CD14-positive monocyte (primary cell): ENCODE data around the gene TRMT10A. TPM values are rescaled to one million over a fixed set of nuclear protein-coding genes. Genes with fewer than 3 reads are reported as not detected.

Experiments
- DNase-seq, 3 donors: peaks; one replicate each; pipeline ENCODE4 v3.0.0-alpha.2; 2011 to 2022
- H2AFZ ChIP-seq: 2 replicates; pipeline ENCODE4 v1.6.0; 2012; ENCODE audit warnings: mild to moderate bottlenecking, low read depth, low read length, inconsistent platforms; ENCODE audit not compliant: insufficient read depth, poor library complexity, severe bottlenecking
- H3K27ac ChIP-seq, 2 donors: 1 replicate in 1 of 2; 2 replicates in 1 of 2; pipeline ENCODE4 v1.5.1; 2012 to 2013; ENCODE audit warnings: low read length in 2 of 2, control low read depth in 1 of 2, inconsistent platforms in 1 of 2, low read depth in 1 of 2, mild to moderate bottlenecking in 1 of 2
- H3K27me3 ChIP-seq, 2 donors: one replicate each; pipeline versions ENCODE4 v1.6.0 to v1.6.1; 2011 to 2013; ENCODE audit warnings: low read length in 2 of 2; ENCODE audit not compliant: control insufficient read depth in 2 of 2, insufficient read depth in 2 of 2
- H3K36me3 ChIP-seq, 2 donors: replicated peaks in 1 of 2; 1 replicate in 1 of 2; 2 replicates in 1 of 2; pipeline versions ENCODE4 v1.5.1 to v1.6.1; 2012 to 2013; ENCODE audit warnings: low read length in 2 of 2, control low read depth in 1 of 2, inconsistent platforms in 1 of 2, mild to moderate bottlenecking in 1 of 2; ENCODE audit not compliant: insufficient read depth in 2 of 2, control insufficient read depth in 1 of 2
- H3K4me1 ChIP-seq, 2 donors: 1 replicate in 1 of 2; 2 replicates in 1 of 2; pipeline versions ENCODE4 v1.5.1 to v1.6.1; 2012 to 2013; ENCODE audit warnings: low read length in 2 of 2, control low read depth in 1 of 2, inconsistent platforms in 1 of 2, mild to moderate bottlenecking in 1 of 2, moderate library complexity in 1 of 2; ENCODE audit not compliant: insufficient read depth in 2 of 2, control insufficient read depth in 1 of 2
- H3K4me2 ChIP-seq: replicated peaks from 2 replicates; pipeline ENCODE3; 2012; ENCODE audit warnings: low read length, moderate library complexity, mild to moderate bottlenecking; ENCODE audit not compliant: poor library complexity, severe bottlenecking; ENCODE audit errors: extremely low read depth
- H3K4me3 ChIP-seq, 3 experiments: fragments of 200-600 bp in 1 of 3; sonication (generic) in 1 of 3; replicated peaks in 1 of 3; 1 replicate in 2 of 3; 2 replicates in 1 of 3; pipeline ENCODE4 v1.5.1; 2011 to 2013; ENCODE audit warnings: low read length in 3 of 3, mild to moderate bottlenecking in 3 of 3, control low read depth in 2 of 3, low read depth in 2 of 3, inconsistent platforms in 1 of 3, moderate library complexity in 1 of 3
- H3K79me2 ChIP-seq: 2 replicates; pipeline ENCODE4 v1.6.0; 2012; ENCODE audit warnings: mild to moderate bottlenecking, control low read depth, inconsistent platforms, low read length, moderate library complexity; ENCODE audit not compliant: insufficient read depth
- H3K9ac ChIP-seq: 2 replicates; pipeline ENCODE4 v1.6.0; 2017; ENCODE audit warnings: low read length, mild to moderate bottlenecking; ENCODE audit not compliant: insufficient read depth, poor library complexity, severe bottlenecking
- H3K9me3 ChIP-seq, 2 donors: replicated peaks in 1 of 2; 1 replicate in 1 of 2; 2 replicates in 1 of 2; pipeline versions ENCODE4 v1.5.1 to v1.6.1; 2012 to 2013; ENCODE audit warnings: low read length in 2 of 2, control low read depth in 1 of 2; ENCODE audit not compliant: control insufficient read depth in 1 of 2, insufficient read depth in 1 of 2
- H4K20me1 ChIP-seq: 2 replicates; pipeline ENCODE4 v1.6.0; 2012; ENCODE audit warnings: mild to moderate bottlenecking, low read length, control low read depth, moderate library complexity; ENCODE audit not compliant: insufficient read depth
- H3K27ac Mint-ChIP-seq, 7 donors: one replicate each; pipeline ENCODE4 v1.8.0; 2020; ENCODE audit warnings: mild to moderate bottlenecking in 7 of 7, mixed read lengths in 7 of 7, moderate library complexity in 6 of 7, inconsistent platforms in 2 of 7
- H3K27me3 Mint-ChIP-seq, 3 donors: one replicate each; pipeline ENCODE4 v1.8.0; 2021 to 2022; ENCODE audit warnings: low read depth in 3 of 3, mild to moderate bottlenecking in 3 of 3, mixed read lengths in 3 of 3, moderate library complexity in 3 of 3, inconsistent platforms in 1 of 3
- H3K36me3 Mint-ChIP-seq, 2 donors: one replicate each; pipeline ENCODE4 v1.8.0; 2020; ENCODE audit warnings: mixed read lengths in 2 of 2, inconsistent platforms in 1 of 2, mild to moderate bottlenecking in 1 of 2
- H3K4me1 Mint-ChIP-seq: one replicate; pipeline ENCODE4 v1.8.0; 2020; ENCODE audit warnings: mild to moderate bottlenecking, mixed read lengths
- H3K4me3 Mint-ChIP-seq, 2 donors: one replicate each; pipeline ENCODE4 v1.8.0; 2020; ENCODE audit warnings: mild to moderate bottlenecking in 2 of 2, mixed read lengths in 2 of 2, moderate library complexity in 1 of 2
- H3K9me3 Mint-ChIP-seq, 7 donors: one replicate each; pipeline ENCODE4 v1.8.0; 2020 to 2022; ENCODE audit warnings: mixed read lengths in 7 of 7, mild to moderate bottlenecking in 6 of 7, moderate library complexity in 6 of 7, inconsistent platforms in 2 of 7
- CTCF ChIP-seq: fragments of 200-600 bp; IDR thresholded peaks from one replicate; pipeline ENCODE4 v1.8.0; 2022; ENCODE audit warnings: antibody characterized with exemption, mild to moderate bottlenecking
- WGBS: methylation state at CpG from one replicate; pipeline ENCODE4 v1.1.5; 2013; ENCODE audit warnings: missing lambda C conversion rate; ENCODE audit not compliant: insufficient coverage; 5-methylcytosine and 5-hydroxymethylcytosine counted together
- intact Hi-C, 2 donors: fragments of 100-400 bp; cut with micrococcal nuclease; formaldehyde crosslinking; loops; one replicate each; pipeline versions ENCODE4 v1.15.0 to v1.15.1; 2023
- polyA plus RNA-seq, 3 donors: library from polyadenylated mRNA; depleted of rRNA in 1 of 3; unstranded in 2 of 3; stranded (reverse) in 1 of 3; fragments of 300-500 nt in 2 of 3; fragments of >200 nt in 1 of 3; fragmentation: Illumina TruSeq in 2 of 3; gene quantifications; 1 replicate in 2 of 3; 2 replicates in 1 of 3; pipeline ENCODE4 v1.2.3, GENCODE V29; 2012 to 2021

TRMT10A gene
- polyA plus RNA-seq, 3 donors = 1.6 to 3.9 (median 3.4) TPM

DNA sequence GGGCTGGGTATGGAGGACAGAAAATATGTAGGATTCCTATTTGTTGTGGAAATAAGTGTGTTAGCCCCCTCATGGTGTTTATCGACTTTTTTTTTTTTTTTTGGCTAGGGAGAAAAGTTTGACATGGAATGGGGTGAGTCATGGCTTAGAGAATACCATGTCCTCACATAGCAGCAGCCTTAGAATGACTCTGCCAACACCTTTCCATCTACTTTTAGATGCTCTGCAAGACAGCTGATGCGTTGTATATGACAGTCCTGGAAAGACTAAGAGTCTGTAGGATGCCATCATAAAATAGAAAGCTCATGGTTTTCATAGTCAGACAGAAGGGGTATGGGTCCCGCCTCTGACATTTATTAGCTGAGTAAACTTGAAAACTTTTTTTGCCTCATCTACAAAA is 48.4 kb upstream of the TRMT10A start:
- Histone ChIP-seq H3K9ac (no peak overlapping the region), H3K79me2 (no peaks in the 10 kb centered on the region), H3K9me3 (no peaks in the 10 kb centered on the region), H3K27me3 (no peaks in the 10 kb centered on the region), H4K20me1 (no peaks in the 10 kb centered on the region), H3K4me3 (no peak overlapping the region), H3K4me2 (no peak overlapping the region), H2AFZ (no peak overlapping the region), H3K4me1 (no peaks in the 10 kb centered on the region), H3K27ac (no peak overlapping the region), H3K36me3 (no peaks in the 10 kb centered on the region)
- no peak for DNase-seq
- intact Hi-C loops = no loop called here
- no CpG with 5 or more reads among the region's 3 CpGs for WGBS
- no peaks in the 10 kb centered on the region for H3K4me1 Mint-ChIP-seq
- peaks cover 0 to 6% (median 0%) of the 10 kb centered on the region in 7 donors for H3K9me3 Mint-ChIP-seq
- H3K27ac Mint-ChIP-seq = no peak overlapping the region
- H3K4me3 Mint-ChIP-seq = no peak overlapping the region
- H3K36me3 Mint-ChIP-seq = no peaks in the 10 kb centered on the region
- peaks cover 0 to 1% (median 0%) of the 10 kb centered on the region in 3 donors for H3K27me3 Mint-ChIP-seq
- TF ChIP-seq CTCF = no peak

- 82% methylated on average over 2 of the region's 5 CpGs for WGBS
These were observed 46.9 kb upstream of the TRMT10A start for GRCh38 chr4:99610605-99611175.

More at GRCh38 chr4:99610605-99611175, 46.9 kb upstream of the TRMT10A start:
- Histone ChIP-seq H3K4me2 (no peak overlapping the region), H3K79me2 (no peaks in the 10 kb centered on the region), H4K20me1 (no peaks in the 10 kb centered on the region), H3K27ac (no peak overlapping the region), H3K36me3 (no peaks in the 10 kb centered on the region), H2AFZ (no peak overlapping the region), H3K9me3 (no peaks in the 10 kb centered on the region), H3K27me3 (no peaks in the 10 kb centered on the region), H3K4me1 (no peaks in the 10 kb centered on the region), H3K4me3 (no peak overlapping the region), H3K9ac (no peak overlapping the region)
- H3K27ac Mint-ChIP-seq = no peak overlapping the region
- peaks cover 0 to 7% (median 0%) of the 10 kb centered on the region in 7 donors for H3K9me3 Mint-ChIP-seq
- intact Hi-C loops = no loop called here
- TF ChIP-seq CTCF = no peak
- no peak overlapping the region for H3K4me3 Mint-ChIP-seq
- no peaks in the 10 kb centered on the region for H3K4me1 Mint-ChIP-seq
- DNase-seq = no peak
- peaks cover 0 to 2% (median 1%) of the 10 kb centered on the region in 3 donors for H3K27me3 Mint-ChIP-seq
- H3K36me3 Mint-ChIP-seq = no peaks in the 10 kb centered on the region
